Neural progenitor cell (in vitro differentiated cells): Measurements from ENCODE around the gene KIF26B. TPM values are rescaled to one million over a fixed set of nuclear protein-coding genes. Genes with fewer than 3 reads are reported as not detected.

Experiments
- DNase-seq: peaks from one replicate; pipeline ENCODE4 v3.0.0-alpha.2; 2016; ENCODE audit warnings: low spot score
- H2AFZ ChIP-seq: fragments of 200-600 bp; sonication (generic); replicated peaks from 2 replicates; pipeline ENCODE4 v1.6.1; 2016; ENCODE audit warnings: antibody characterized with exemption
- H3F3A ChIP-seq: fragments of 200-600 bp; sonication (generic); 2 replicates; pipeline ENCODE4 v1.6.1; 2016; ENCODE audit warnings: antibody characterized with exemption, low read depth
- H3K27ac ChIP-seq: fragments of 200-600 bp; sonication (generic); 2 replicates; pipeline ENCODE4 v1.5.1; 2016; ENCODE audit warnings: mild to moderate bottlenecking
- H3K27me3 ChIP-seq: fragments of 200-600 bp; sonication (generic); 2 replicates; pipeline ENCODE4 v1.6.1; 2016; ENCODE audit warnings: mild to moderate bottlenecking, moderate library complexity
- H3K36me3 ChIP-seq: fragments of 200-600 bp; sonication (generic); 2 replicates; pipeline ENCODE4 v1.5.1; 2016
- H3K4me1 ChIP-seq: fragments of 200-600 bp; sonication (generic); 2 replicates; pipeline ENCODE4 v1.6.1; 2016; ENCODE audit warnings: mixed run types
- H3K4me2 ChIP-seq: fragments of 200-600 bp; sonication (generic); 2 replicates; pipeline ENCODE4 v1.6.1; 2016
- H3K4me3 ChIP-seq: fragments of 200-600 bp; sonication (generic); 2 replicates; pipeline ENCODE4 v1.5.1; 2016
- H3K79me2 ChIP-seq: fragments of 200-600 bp; sonication (generic); 2 replicates; pipeline ENCODE4 v1.6.1; 2016; ENCODE audit warnings: low read depth
- H3K9ac ChIP-seq: fragments of 200-600 bp; sonication (generic); 2 replicates; pipeline ENCODE4 v1.6.1; 2016
- H3K9me3 ChIP-seq: fragments of 200-600 bp; sonication (generic); 2 replicates; pipeline ENCODE4 v1.5.1; 2016; ENCODE audit warnings: low read depth
- H4K20me1 ChIP-seq: fragments of 200-600 bp; sonication (generic); 2 replicates; pipeline ENCODE4 v1.6.1; 2016; ENCODE audit warnings: low read depth
- H3K27ac Mint-ChIP-seq: 3 replicates; pipeline ENCODE4 v1.8.0; 2021; ENCODE audit warnings: mixed read lengths
- H3K27me3 Mint-ChIP-seq: 2 replicates; pipeline ENCODE4 v1.8.0; 2022; ENCODE audit warnings: low read depth, mild to moderate bottlenecking, inconsistent platforms, moderate library complexity, mixed read lengths; ENCODE audit not compliant: insufficient read depth
- H3K36me3 Mint-ChIP-seq: 3 replicates; pipeline ENCODE4 v1.8.0; 2021; ENCODE audit warnings: mixed read lengths
- H3K4me1 Mint-ChIP-seq: 3 replicates; pipeline ENCODE4 v1.8.0; 2021; ENCODE audit warnings: mixed read lengths
- H3K4me3 Mint-ChIP-seq: 3 replicates; pipeline ENCODE4 v1.8.0; 2021; ENCODE audit warnings: mild to moderate bottlenecking, moderate library complexity, mixed read lengths
- H3K9me3 Mint-ChIP-seq: 3 replicates; pipeline ENCODE4 v1.8.0; 2020; ENCODE audit warnings: mixed read lengths
- CTCF ChIP-seq: fragments of 200-600 bp; sonication (generic); IDR thresholded peaks from 2 replicates; pipeline ENCODE4 v1.5.1; 2017; ENCODE audit warnings: antibody characterized with exemption, mild to moderate bottlenecking
- EZH2 ChIP-seq: fragments of 200-600 bp; sonication (generic); IDR thresholded peaks from 2 replicates; pipeline ENCODE4 v1.6.1; 2017; ENCODE audit warnings: antibody characterized with exemption, mild to moderate bottlenecking, moderate library complexity
- EZH2phosphoT487 ChIP-seq: fragments of 200-600 bp; sonication (generic); IDR thresholded peaks from 2 replicates; pipeline ENCODE4 v1.6.1; 2017; ENCODE audit warnings: antibody characterized with exemption
- total RNA-seq: library from RNA; depleted of rRNA; stranded (reverse); fragments of >200 nt; gene quantifications from 2 replicates; pipeline ENCODE4 v1.2.3, GENCODE V29; 2015; ENCODE audit warnings: low replicate concordance

The KIF26B gene
- total RNA-seq, 1 donor from 2014 or later, result 0.47 TPM

GRCh38 chr1:245469006-245469405, 314.2 kb downstream of the KIF26B start:
- Histone ChIP-seq H4K20me1 (no peaks in the 10 kb centered on the region), H3K9me3 (no peaks in the 10 kb centered on the region), H3K27me3 (no peaks in the 10 kb centered on the region), H3K4me3 (no peak overlapping the region), H3K79me2 (no peaks in the 10 kb centered on the region), H3K4me2 (no peak overlapping the region), H2AFZ (no peak overlapping the region), H3K36me3 (no peaks in the 10 kb centered on the region), H3K27ac (no peak overlapping the region), H3K9ac (no peak overlapping the region), H3K4me1 (peaks cover 7% of the 10 kb centered on the region), H3F3A (peaks cover 6% of the 10 kb centered on the region)
- DNase-seq, result no peak
- Mint-ChIP-seq H3K27me3 (peaks cover 6% of the 10 kb centered on the region), H3K27ac (no peak overlapping the region), H3K4me3 (no peak overlapping the region), H3K4me1 (peaks cover 14% of the 10 kb centered on the region), H3K36me3 (no peaks in the 10 kb centered on the region), H3K9me3 (peaks cover 4% of the 10 kb centered on the region)
- no peak for TF ChIP-seq EZH2phosphoT487
- TF ChIP-seq CTCF, result no peak
- no peak for TF ChIP-seq EZH2

- Mint-ChIP-seq H3K9me3 (no peaks in the 10 kb centered on the region), H3K27ac (no peak overlapping the region), H3K4me3 (no peak overlapping the region), H3K27me3 (peaks cover 3% of the 10 kb centered on the region), H3K36me3 (no peaks in the 10 kb centered on the region), H3K4me1 (peaks cover 14% of the 10 kb centered on the region)
- Histone ChIP-seq H3K9me3 (no peaks in the 10 kb centered on the region), H3K27ac (no peak overlapping the region), H3F3A (peaks cover 6% of the 10 kb centered on the region), H3K79me2 (no peaks in the 10 kb centered on the region), H3K4me2 (no peak overlapping the region), H3K4me3 (no peak overlapping the region), H3K9ac (no peak overlapping the region), H3K27me3 (no peaks in the 10 kb centered on the region), H4K20me1 (no peaks in the 10 kb centered on the region), H2AFZ (no peak overlapping the region), H3K36me3 (no peaks in the 10 kb centered on the region), H3K4me1 (peaks cover 7% of the 10 kb centered on the region)
- DNase-seq, result no peak
- TF ChIP-seq EZH2 (no peak), EZH2phosphoT487 (no peak), CTCF (no peak)
These were observed 314.9 kb downstream of the KIF26B start for GRCh38 chr1:245469734-245470133.

GRCh38 chr1:245475126-245475525, 320.3 kb downstream of the KIF26B start:
- Mint-ChIP-seq H3K27me3 (no peaks in the 10 kb centered on the region), H3K36me3 (no peaks in the 10 kb centered on the region), H3K4me1 (no peaks in the 10 kb centered on the region), H3K4me3 (no peak overlapping the region), H3K27ac (no peak overlapping the region), H3K9me3 (no peaks in the 10 kb centered on the region)
- Histone ChIP-seq H3K79me2 (no peaks in the 10 kb centered on the region), H2AFZ (no peak overlapping the region), H3K4me3 (no peak overlapping the region), H3K27me3 (no peaks in the 10 kb centered on the region), H3K9me3 (no peaks in the 10 kb centered on the region), H3K27ac (no peak overlapping the region), H4K20me1 (no peaks in the 10 kb centered on the region), H3K9ac (no peak overlapping the region), H3F3A (no peaks in the 10 kb centered on the region), H3K4me1 (no peaks in the 10 kb centered on the region), H3K36me3 (no peaks in the 10 kb centered on the region), H3K4me2 (no peak overlapping the region)
- TF ChIP-seq CTCF (no peak), EZH2phosphoT487 (no peak), EZH2 (no peak)
- DNase-seq, result no peak
